ENCODE measurements around the gene RUFY3.

- TF ChIP-seq, protein P1, sequence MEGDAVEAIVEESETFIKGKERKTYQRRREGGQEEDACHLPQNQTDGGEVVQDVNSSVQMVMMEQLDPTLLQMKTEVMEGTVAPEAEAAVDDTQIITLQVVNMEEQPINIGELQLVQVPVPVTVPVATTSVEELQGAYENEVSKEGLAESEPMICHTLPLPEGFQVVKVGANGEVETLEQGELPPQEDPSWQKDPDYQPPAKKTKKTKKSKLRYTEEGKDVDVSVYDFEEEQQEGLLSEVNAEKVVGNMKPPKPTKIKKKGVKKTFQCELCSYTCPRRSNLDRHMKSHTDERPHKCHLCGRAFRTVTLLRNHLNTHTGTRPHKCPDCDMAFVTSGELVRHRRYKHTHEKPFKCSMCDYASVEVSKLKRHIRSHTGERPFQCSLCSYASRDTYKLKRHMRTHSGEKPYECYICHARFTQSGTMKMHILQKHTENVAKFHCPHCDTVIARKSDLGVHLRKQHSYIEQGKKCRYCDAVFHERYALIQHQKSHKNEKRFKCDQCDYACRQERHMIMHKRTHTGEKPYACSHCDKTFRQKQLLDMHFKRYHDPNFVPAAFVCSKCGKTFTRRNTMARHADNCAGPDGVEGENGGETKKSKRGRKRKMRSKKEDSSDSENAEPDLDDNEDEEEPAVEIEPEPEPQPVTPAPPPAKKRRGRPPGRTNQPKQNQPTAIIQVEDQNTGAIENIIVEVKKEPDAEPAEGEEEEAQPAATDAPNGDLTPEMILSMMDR (IDR thresholded peaks at IDR 0.05): no peak
- no peak for TF ChIP-seq SIN3A (IDR thresholded peaks at IDR 0.05; ENCODE audit: borderline replicate concordance, insufficient read depth, low read depth, low read length)
These were observed 38.9 kb downstream of the RUFY3 start for GRCh38 chr4:70760662-70761061.

All from Panc1 (cell line).